Measurements from ENCODE around the gene HTT.

HTT gene

GRCh38 chr4:3190549-3190948, 116.1 kb downstream of the HTT start:
- Mint-ChIP-seq H3K9me3 (no peaks in the 10 kb centered on the region), H3K4me1 (ENCODE audit: low read depth) (no peaks in the 10 kb centered on the region), H3K27ac (no peak overlapping the region), H3K36me3 (ENCODE audit: low read depth) (peaks cover 98% of the 10 kb centered on the region), H3K4me3 (no peak overlapping the region), H3K27me3 (no peaks in the 10 kb centered on the region)
- intact Hi-C loops (cut with micrococcal nuclease), result no loop called here

- no peak overlapping the region for H3K27ac Mint-ChIP-seq
- H3K36me3 Mint-ChIP-seq (ENCODE audit: low read depth), result peaks cover 98% of the 10 kb centered on the region
- H3K9me3 Mint-ChIP-seq, result no peaks in the 10 kb centered on the region
- no peaks in the 10 kb centered on the region for H3K27me3 Mint-ChIP-seq
- intact Hi-C loops (cut with micrococcal nuclease), result no loop called here
- no peaks in the 10 kb centered on the region for H3K4me1 Mint-ChIP-seq (ENCODE audit: low read depth)
- no peak overlapping the region for H3K4me3 Mint-ChIP-seq
Observed at GRCh38 chr4:3192188-3192587, 117.7 kb downstream of the HTT start.

- Mint-ChIP-seq H3K4me1 (ENCODE audit: low read depth) (no peaks in the 10 kb centered on the region), H3K9me3 (no peaks in the 10 kb centered on the region), H3K27me3 (no peaks in the 10 kb centered on the region), H3K27ac (no peak overlapping the region), H3K36me3 (ENCODE audit: low read depth) (peaks cover 98% of the 10 kb centered on the region), H3K4me3 (no peak overlapping the region)
- intact Hi-C loops (cut with micrococcal nuclease), result no loop called here
Observed at GRCh38 chr4:3192827-3193226, 118.3 kb downstream of the HTT start.

GRCh38 chr4:3193531-3194203, 119.2 kb downstream of the HTT start:
- Mint-ChIP-seq H3K4me3 (no peak overlapping the region), H3K4me1 (ENCODE audit: low read depth) (no peaks in the 10 kb centered on the region), H3K36me3 (ENCODE audit: low read depth) (peaks cover 99% of the 10 kb centered on the region), H3K27me3 (no peaks in the 10 kb centered on the region), H3K27ac (no peak overlapping the region), H3K9me3 (no peaks in the 10 kb centered on the region)
- intact Hi-C loops (cut with micrococcal nuclease), result no loop called here

GRCh38 chr4:3196670-3197359, 122.3 kb downstream of the HTT start:
- intact Hi-C loops (cut with micrococcal nuclease), result no loop called here
- Mint-ChIP-seq H3K4me1 (ENCODE audit: low read depth) (peaks cover 11% of the 10 kb centered on the region), H3K27ac (no peak overlapping the region), H3K27me3 (no peaks in the 10 kb centered on the region), H3K4me3 (no peak overlapping the region), H3K36me3 (ENCODE audit: low read depth) (peaks cover 97% of the 10 kb centered on the region), H3K9me3 (no peaks in the 10 kb centered on the region)

- Mint-ChIP-seq H3K27me3 (no peaks in the 10 kb centered on the region), H3K36me3 (ENCODE audit: low read depth) (peaks cover 96% of the 10 kb centered on the region), H3K4me1 (ENCODE audit: low read depth) (peaks cover 19% of the 10 kb centered on the region), H3K9me3 (no peaks in the 10 kb centered on the region), H3K4me3 (no peak overlapping the region), H3K27ac (no peak overlapping the region)
- intact Hi-C loops (cut with micrococcal nuclease), result no loop called here
Observed at GRCh38 chr4:3197366-3198105, 123.1 kb downstream of the HTT start.

- Mint-ChIP-seq H3K27ac (no peak overlapping the region), H3K4me1 (ENCODE audit: low read depth) (peaks cover 28% of the 10 kb centered on the region), H3K27me3 (no peaks in the 10 kb centered on the region), H3K36me3 (ENCODE audit: low read depth) (peaks cover 96% of the 10 kb centered on the region), H3K4me3 (no peak overlapping the region), H3K9me3 (no peaks in the 10 kb centered on the region)
- intact Hi-C loops (cut with micrococcal nuclease), result no loop called here
Observed at GRCh38 chr4:3198906-3199305, 124.4 kb downstream of the HTT start.

- H3K4me1 Mint-ChIP-seq (ENCODE audit: low read depth), result peaks cover 28% of the 10 kb centered on the region
- intact Hi-C loops (cut with micrococcal nuclease), result no loop called here
- H3K27me3 Mint-ChIP-seq, result no peaks in the 10 kb centered on the region
- no peaks in the 10 kb centered on the region for H3K9me3 Mint-ChIP-seq
- peaks cover 97% of the 10 kb centered on the region for H3K36me3 Mint-ChIP-seq (ENCODE audit: low read depth)
- H3K27ac Mint-ChIP-seq, result no peak overlapping the region
- no peak overlapping the region for H3K4me3 Mint-ChIP-seq
Observed at GRCh38 chr4:3199653-3200422, 125.4 kb downstream of the HTT start.

- no peaks in the 10 kb centered on the region for H3K27me3 Mint-ChIP-seq
- no peak overlapping the region for H3K4me3 Mint-ChIP-seq
- H3K36me3 Mint-ChIP-seq (ENCODE audit: low read depth), result peaks cover 91% of the 10 kb centered on the region
- intact Hi-C loops (cut with micrococcal nuclease), result no loop called here
- H3K4me1 Mint-ChIP-seq (ENCODE audit: low read depth), result peaks cover 28% of the 10 kb centered on the region
- no peaks in the 10 kb centered on the region for H3K9me3 Mint-ChIP-seq
- no peak overlapping the region for H3K27ac Mint-ChIP-seq
Observed at GRCh38 chr4:3200423-3201090, 126.1 kb downstream of the HTT start.

- H3K27me3 Mint-ChIP-seq, result no peaks in the 10 kb centered on the region
- intact Hi-C loops (cut with micrococcal nuclease), result no loop called here
- H3K9me3 Mint-ChIP-seq, result no peaks in the 10 kb centered on the region
- H3K36me3 Mint-ChIP-seq (ENCODE audit: low read depth), result peaks cover 89% of the 10 kb centered on the region
- peaks cover 28% of the 10 kb centered on the region for H3K4me1 Mint-ChIP-seq (ENCODE audit: low read depth)
- peak overlapping the region; percentile 39 for H3K27ac Mint-ChIP-seq
- no peak overlapping the region for H3K4me3 Mint-ChIP-seq
Observed at GRCh38 chr4:3201718-3202702, 127.5 kb downstream of the HTT start.

GRCh38 chr4:3202836-3203820, 128.6 kb downstream of the HTT start:
- H3K36me3 Mint-ChIP-seq (ENCODE audit: low read depth), result peaks cover 89% of the 10 kb centered on the region
- H3K4me3 Mint-ChIP-seq, result no peak overlapping the region
- no peaks in the 10 kb centered on the region for H3K9me3 Mint-ChIP-seq
- H3K4me1 Mint-ChIP-seq (ENCODE audit: low read depth), result peaks cover 28% of the 10 kb centered on the region
- H3K27me3 Mint-ChIP-seq, result no peaks in the 10 kb centered on the region
- intact Hi-C loops (cut with micrococcal nuclease), result no loop called here
- H3K27ac Mint-ChIP-seq, result no peak overlapping the region

- Mint-ChIP-seq H3K36me3 (ENCODE audit: low read depth) (peaks cover 89% of the 10 kb centered on the region), H3K27me3 (no peaks in the 10 kb centered on the region), H3K4me1 (ENCODE audit: low read depth) (peaks cover 28% of the 10 kb centered on the region), H3K9me3 (no peaks in the 10 kb centered on the region), H3K27ac (no peak overlapping the region), H3K4me3 (no peak overlapping the region)
- intact Hi-C loops (cut with micrococcal nuclease), result no loop called here
Observed at GRCh38 chr4:3203971-3204431, 129.5 kb downstream of the HTT start.

Data from dendritic cell treated with granulocyte-macrophage colony-stimulating factor and Interleukin-4, amounts not matched to agents 40 ng/mL and 50 ng/mL, for 4 days (primary cell).